ENCODE measurements around the gene EFTUD2. TPM values are rescaled to one million over a fixed set of nuclear protein-coding genes. Genes with fewer than 3 reads are reported as not detected.
A peak's percentile ranks its signal among the peaks of the same experiment; 100 is the strongest.

Gene EFTUD2
- total and polyA plus RNA-seq, 2 donors (not counting 1 experiment from before 2014, with no cell fraction given), result 43.2 to 133 TPM

- peak overlapping the region; percentile 81 for H3K4me2 ChIP-seq (replicated peaks; ENCODE audit: low read depth, low read length, poor library complexity, severe bottlenecking)
- H3K36me3 ChIP-seq (replicated peaks in 1 of 2; ENCODE audit: control extremely low read depth in 1 of 2, control insufficient read depth in 1 of 2, extremely low read depth in 1 of 2, insufficient read depth in 2 of 2, low read length in 1 of 2), result no peaks in the 10 kb centered on the region
- H3K4me3 Mint-ChIP-seq, result peak overlapping the region; percentile 76
- no peaks in the 10 kb centered on the region for H3K9me3 Mint-ChIP-seq (ENCODE audit: insufficient read depth)
- DNase-seq, result no peak
- peaks cover 0 to 7% (median 0%) of the 10 kb centered on the region in 3 donors for H3K9me3 ChIP-seq (ENCODE audit: control extremely low read depth in 1 of 3, control insufficient read depth in 2 of 3, insufficient read depth in 1 of 3, low read length in 2 of 3)
- H2AFZ ChIP-seq (ENCODE audit: insufficient read depth, low read depth, low read length, poor library complexity, severe bottlenecking), result peak overlapping the region; percentile 79
- ChIA-PET POLR2A (interaction anchor here (0.6 kb wide), 1 partner anchor 117 kb away, joined by 4 read pairs; no protein-coding TSS in a partner anchor), CTCF (interaction anchor here (0.6 to 1.5 kb wide), 6 partner anchors 9 to 253 kb away, joined by 3 to 6 read pairs (median 4); no protein-coding TSS in a partner anchor)
- H3K27me3 Mint-ChIP-seq, result peaks cover 45% of the 10 kb centered on the region
- H3K4me3 ChIP-seq (ENCODE audit: control extremely low read depth in 1 of 5, extremely low read depth in 1 of 5, insufficient read depth in 1 of 5, low read depth in 2 of 5, low read length in 4 of 5), result peak overlapping the region in 1 of 5 experiments; percentile 27
- ATAC-seq (ENCODE audit: low read depth), result no peak
- H3K27ac Mint-ChIP-seq, result no peak overlapping the region
- intact Hi-C loops (cut with micrococcal nuclease), result no loop called here
- TF ChIP-seq CTCF (IDR thresholded peaks at IDR 0.05), result no peak
- TF ChIP-seq EZH2 (IDR thresholded peaks at IDR 0.05; ENCODE audit: borderline replicate concordance, insufficient read depth, low read depth, low read length, poor library complexity, severe bottlenecking), result no peak
- H3K4me1 Mint-ChIP-seq, result peaks cover 16% of the 10 kb centered on the region
- no peak overlapping the region for H3K9ac ChIP-seq (ENCODE audit: low read length)
- peaks cover 9 to 13% of the 10 kb centered on the region in 2 donors for H3K4me1 ChIP-seq (ENCODE audit: control insufficient read depth in 2 of 2, insufficient read depth in 2 of 2, low read length in 2 of 2)
- WGBS (ENCODE audit: insufficient coverage), result 93% methylated on average over 11 of the region's 13 CpGs
- H3K27me3 ChIP-seq (replicated peaks in 1 of 4; ENCODE audit: control extremely low read depth in 1 of 4, control insufficient read depth in 3 of 4, insufficient read depth in 4 of 4, low read length in 3 of 4), result peaks cover 0 to 29% (median 8%) of the 10 kb centered on the region in 4 experiments
- H4K20me1 ChIP-seq (ENCODE audit: control insufficient read depth, insufficient read depth, low read length, poor library complexity, severe bottlenecking), result no peaks in the 10 kb centered on the region
- H3K79me2 ChIP-seq (ENCODE audit: control insufficient read depth, insufficient read depth, low read length), result no peaks in the 10 kb centered on the region
- H3K27ac ChIP-seq (ENCODE audit: low read length in 2 of 2), result no peak overlapping the region
Observed at GRCh38 chr17:44910231-44911106, 11.2 kb upstream of the EFTUD2 start.

Measured in B cell (primary cell).